IMR-90 (cell line): ENCODE data around the gene LGALS4.

Experiments used
- CHD1 ChIP-seq: IDR thresholded peaks from 2 replicates; pipeline ENCODE4 v1.6.1; 2012; ENCODE audit warnings: low read depth, low read length, improper control_type of control experiment
- NFE2L2 ChIP-seq: fragments of 150-350 bp; IDR thresholded peaks from 2 replicates; pipeline ENCODE4 v1.6.1; 2016; ENCODE audit warnings: low read depth, mild to moderate bottlenecking, low read length
- POLR2A ChIP-seq: IDR thresholded peaks from 2 replicates; pipeline ENCODE4 v1.6.1; 2012; ENCODE audit warnings: mild to moderate bottlenecking, low read depth, low read length
- RCOR1 ChIP-seq: IDR thresholded peaks from 2 replicates; pipeline ENCODE4 v1.6.1; 2012; ENCODE audit warnings: mild to moderate bottlenecking, low read length, improper control_type of control experiment; ENCODE audit not compliant: insufficient replicate concordance
- SMC3 ChIP-seq: fragments of 150-350 bp; IDR thresholded peaks from 2 replicates; pipeline ENCODE4 v1.6.1; 2016; ENCODE audit warnings: low read depth, mild to moderate bottlenecking, antibody characterized with exemption, low read length, moderate library complexity
- TF ChIP-seq, protein P1 (sequence below): conservative IDR thresholded peaks from 2 replicates; pipeline ENCODE4 v1.5.1; 2012; ENCODE audit warnings: mild to moderate bottlenecking, low read depth, low read length, improper control_type of control experiment

- TF ChIP-seq NFE2L2 (no peak), RCOR1 (no peak), CHD1 (no peak), POLR2A (no peak), SMC3 (no peak)
- TF ChIP-seq, protein P1, sequence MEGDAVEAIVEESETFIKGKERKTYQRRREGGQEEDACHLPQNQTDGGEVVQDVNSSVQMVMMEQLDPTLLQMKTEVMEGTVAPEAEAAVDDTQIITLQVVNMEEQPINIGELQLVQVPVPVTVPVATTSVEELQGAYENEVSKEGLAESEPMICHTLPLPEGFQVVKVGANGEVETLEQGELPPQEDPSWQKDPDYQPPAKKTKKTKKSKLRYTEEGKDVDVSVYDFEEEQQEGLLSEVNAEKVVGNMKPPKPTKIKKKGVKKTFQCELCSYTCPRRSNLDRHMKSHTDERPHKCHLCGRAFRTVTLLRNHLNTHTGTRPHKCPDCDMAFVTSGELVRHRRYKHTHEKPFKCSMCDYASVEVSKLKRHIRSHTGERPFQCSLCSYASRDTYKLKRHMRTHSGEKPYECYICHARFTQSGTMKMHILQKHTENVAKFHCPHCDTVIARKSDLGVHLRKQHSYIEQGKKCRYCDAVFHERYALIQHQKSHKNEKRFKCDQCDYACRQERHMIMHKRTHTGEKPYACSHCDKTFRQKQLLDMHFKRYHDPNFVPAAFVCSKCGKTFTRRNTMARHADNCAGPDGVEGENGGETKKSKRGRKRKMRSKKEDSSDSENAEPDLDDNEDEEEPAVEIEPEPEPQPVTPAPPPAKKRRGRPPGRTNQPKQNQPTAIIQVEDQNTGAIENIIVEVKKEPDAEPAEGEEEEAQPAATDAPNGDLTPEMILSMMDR, result no peak
These were observed 520 bp downstream of the LGALS4 start for GRCh38 chr19:38812009-38812840.
